ENCODE results near the gene SELENON.

Gene SELENON

DNA sequence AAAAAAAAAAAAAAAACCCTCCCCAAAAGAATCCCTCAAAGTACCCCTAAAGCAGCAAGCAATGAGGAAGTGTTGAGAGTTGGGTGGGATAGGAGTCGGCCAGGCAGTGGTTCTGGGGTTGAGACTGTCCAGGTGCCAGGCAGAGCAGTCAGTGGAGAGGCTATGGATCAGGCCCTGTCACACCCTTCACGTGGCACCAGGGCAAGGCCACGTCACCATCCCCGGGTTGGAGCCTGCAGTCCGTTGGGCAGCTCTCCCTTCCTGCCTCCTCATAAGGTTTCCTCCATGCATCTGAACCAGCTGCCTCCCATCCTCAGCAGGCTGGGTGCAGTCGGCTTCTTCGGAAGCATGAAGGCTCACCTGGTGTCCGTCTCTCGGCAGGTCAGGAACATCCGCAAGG is 36.5 kb upstream of the SELENON start:
- no peak overlapping the region for H3K9ac ChIP-seq (ENCODE audit: low read depth, low read length)
- H3K36me3 ChIP-seq (ENCODE audit: insufficient read depth, low read depth, low read length), result no peaks in the 10 kb centered on the region
- H3K9me3 ChIP-seq (ENCODE audit: insufficient read depth, low read depth, low read length), result no peaks in the 10 kb centered on the region
- H3K27ac ChIP-seq (ENCODE audit: low read length), result no peak overlapping the region
- H3K27me3 ChIP-seq (ENCODE audit: insufficient read depth, low read length), result no peaks in the 10 kb centered on the region
- no peaks in the 10 kb centered on the region for H3K4me1 ChIP-seq (ENCODE audit: insufficient read depth, low read length)
- H3K4me3 ChIP-seq (ENCODE audit: low read length), result no peak overlapping the region

DNA sequence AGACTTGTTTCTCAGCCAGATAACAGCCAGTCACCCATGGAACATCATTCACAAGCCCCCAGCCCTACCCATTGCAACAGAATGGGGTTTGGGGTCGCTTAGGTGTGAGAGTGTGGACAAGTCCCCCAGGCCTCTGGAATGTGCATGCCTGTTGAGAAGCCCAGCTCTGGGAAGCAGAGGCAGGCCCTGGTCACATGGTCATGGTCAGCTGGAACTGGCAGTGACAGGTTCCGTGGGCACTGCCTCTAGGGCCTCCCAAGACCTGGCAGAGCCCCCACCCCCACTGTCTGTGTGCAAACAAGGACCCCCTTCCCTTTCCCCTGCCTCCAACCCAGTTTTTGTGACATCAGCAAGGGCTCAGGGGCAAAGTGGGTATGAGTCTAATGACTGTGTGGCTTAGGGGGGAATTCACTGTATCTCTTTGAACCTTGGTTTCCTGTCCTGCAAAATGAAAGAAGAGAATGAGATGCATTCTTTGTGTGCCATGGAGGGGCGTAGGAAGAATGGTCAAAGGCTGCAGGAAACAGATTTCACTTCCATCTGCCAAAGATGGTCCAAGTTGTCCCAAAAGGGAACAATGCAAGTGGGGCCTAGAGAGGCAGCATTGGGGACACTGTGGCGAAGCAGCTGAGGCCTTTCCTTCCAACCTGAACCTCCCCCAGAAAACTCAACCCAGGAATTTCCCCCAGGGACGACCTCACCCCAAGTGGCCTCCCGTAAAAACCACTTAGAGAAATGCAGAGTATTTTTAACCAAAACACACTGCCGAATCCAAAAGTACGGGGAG is 34.7 kb upstream of the SELENON start:
- Histone ChIP-seq H3K27me3 (ENCODE audit: insufficient read depth, low read length) (no peaks in the 10 kb centered on the region), H3K4me3 (ENCODE audit: low read length) (no peak overlapping the region), H3K9me3 (ENCODE audit: insufficient read depth, low read depth, low read length) (no peaks in the 10 kb centered on the region), H3K9ac (ENCODE audit: low read depth, low read length) (0 out of 2 replicates have a peak overlapping the region, but pooled peaks have one; percentile 15), H3K4me1 (ENCODE audit: insufficient read depth, low read length) (no peaks in the 10 kb centered on the region), H3K27ac (ENCODE audit: low read length) (no peak overlapping the region), H3K36me3 (ENCODE audit: insufficient read depth, low read depth, low read length) (no peaks in the 10 kb centered on the region)

DNA sequence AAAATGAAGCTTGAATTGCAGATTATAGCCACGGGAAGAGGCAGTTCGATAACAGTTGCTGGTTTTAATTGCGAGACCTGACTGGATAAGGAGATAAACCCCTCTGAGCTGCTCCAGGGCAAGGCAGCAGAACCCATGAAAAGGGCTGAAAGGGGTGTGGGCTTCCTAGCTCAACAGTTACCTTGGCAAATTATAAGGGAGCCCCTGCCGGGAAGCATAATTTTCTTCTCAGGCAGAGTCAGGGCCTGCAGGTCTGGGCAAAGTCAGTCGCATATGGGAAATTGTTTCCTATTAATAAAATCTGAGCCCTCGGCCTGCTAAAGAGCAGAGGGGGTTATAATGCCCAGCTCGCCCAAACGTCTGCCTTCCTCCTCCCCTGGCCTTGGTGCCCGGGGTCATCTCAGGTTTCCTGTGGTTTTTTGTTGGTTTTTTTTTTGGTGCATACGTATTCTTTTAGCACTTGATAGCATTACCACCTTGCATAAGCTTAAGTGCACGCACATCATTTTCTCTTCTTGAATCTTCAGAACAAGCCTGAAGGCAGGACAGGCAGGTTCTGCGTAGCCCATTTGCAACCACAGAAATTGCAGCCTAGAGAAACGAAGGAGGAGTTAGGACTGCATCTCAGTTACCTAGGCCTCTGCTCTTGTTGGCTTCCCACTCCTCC is 33.9 kb upstream of the SELENON start:
- Histone ChIP-seq H3K36me3 (ENCODE audit: insufficient read depth, low read depth, low read length) (no peaks in the 10 kb centered on the region), H3K4me1 (ENCODE audit: insufficient read depth, low read length) (no peaks in the 10 kb centered on the region), H3K27me3 (ENCODE audit: insufficient read depth, low read length) (no peaks in the 10 kb centered on the region), H3K9ac (ENCODE audit: low read depth, low read length) (0 out of 2 replicates have a peak overlapping the region, but pooled peaks have one; percentile 15), H3K27ac (ENCODE audit: low read length) (no peak overlapping the region), H3K4me3 (ENCODE audit: low read length) (no peak overlapping the region), H3K9me3 (ENCODE audit: insufficient read depth, low read depth, low read length) (no peaks in the 10 kb centered on the region)

DNA sequence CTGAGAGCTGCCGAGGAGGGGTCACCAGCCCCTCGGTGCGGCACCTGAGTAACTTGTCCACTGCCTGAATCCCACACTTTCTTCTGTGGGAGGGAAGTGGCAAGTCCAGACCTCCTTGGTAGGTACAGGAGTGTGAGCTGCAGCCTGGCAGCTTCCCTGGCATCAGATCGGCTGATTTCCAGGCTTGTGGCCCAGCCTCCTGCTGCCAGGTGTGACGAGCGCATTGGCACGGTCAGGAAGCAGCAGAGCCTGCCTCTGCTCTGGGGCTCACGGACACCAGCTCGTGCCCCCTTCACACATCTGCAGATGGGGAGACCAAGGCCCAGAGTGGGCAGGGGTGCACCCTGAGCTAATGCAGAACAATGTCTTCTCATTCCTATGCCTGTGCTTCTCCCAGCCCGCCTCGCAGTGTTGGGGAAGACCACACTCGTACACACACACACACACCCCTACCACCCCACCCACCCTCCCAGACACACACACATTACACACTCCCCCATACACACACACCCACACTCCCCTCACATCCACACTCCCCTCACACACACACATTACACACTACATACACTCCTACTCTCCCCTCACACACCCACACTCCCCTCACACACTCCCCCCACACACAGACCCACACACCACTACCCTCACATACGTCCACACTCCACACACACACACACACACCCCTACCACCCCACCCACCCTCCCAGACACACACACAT is 33.1 kb upstream of the SELENON start:
- no peaks in the 10 kb centered on the region for H3K4me1 ChIP-seq (ENCODE audit: insufficient read depth, low read length)
- no peak overlapping the region for H3K4me3 ChIP-seq (ENCODE audit: low read length)
- H3K9ac ChIP-seq (ENCODE audit: low read depth, low read length), result no peak overlapping the region
- no peak overlapping the region for H3K27ac ChIP-seq (ENCODE audit: low read length)
- no peaks in the 10 kb centered on the region for H3K9me3 ChIP-seq (ENCODE audit: insufficient read depth, low read depth, low read length)
- H3K27me3 ChIP-seq (ENCODE audit: insufficient read depth, low read length), result no peaks in the 10 kb centered on the region
- no peaks in the 10 kb centered on the region for H3K36me3 ChIP-seq (ENCODE audit: insufficient read depth, low read depth, low read length)

DNA sequence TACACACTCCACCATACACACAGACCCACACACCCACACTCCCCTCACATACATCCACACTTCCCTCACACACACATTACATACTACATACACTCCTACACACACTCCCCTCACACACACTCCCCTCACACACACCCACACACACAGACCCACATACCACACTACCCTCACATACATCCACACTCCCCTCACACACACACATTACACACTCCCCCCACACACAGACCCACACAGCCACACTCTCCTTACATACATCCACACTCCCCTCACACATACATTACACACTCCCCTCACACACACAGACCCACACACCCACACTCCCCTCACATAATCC is 32.6 kb upstream of the SELENON start:
- no peak overlapping the region for H3K27ac ChIP-seq (ENCODE audit: low read length)
- H3K9me3 ChIP-seq (ENCODE audit: insufficient read depth, low read depth, low read length), result no peaks in the 10 kb centered on the region
- H3K4me3 ChIP-seq (ENCODE audit: low read length), result no peak overlapping the region
- no peaks in the 10 kb centered on the region for H3K4me1 ChIP-seq (ENCODE audit: insufficient read depth, low read length)
- H3K9ac ChIP-seq (ENCODE audit: low read depth, low read length), result no peak overlapping the region
- no peaks in the 10 kb centered on the region for H3K27me3 ChIP-seq (ENCODE audit: insufficient read depth, low read length)
- no peaks in the 10 kb centered on the region for H3K36me3 ChIP-seq (ENCODE audit: insufficient read depth, low read depth, low read length)

DNA sequence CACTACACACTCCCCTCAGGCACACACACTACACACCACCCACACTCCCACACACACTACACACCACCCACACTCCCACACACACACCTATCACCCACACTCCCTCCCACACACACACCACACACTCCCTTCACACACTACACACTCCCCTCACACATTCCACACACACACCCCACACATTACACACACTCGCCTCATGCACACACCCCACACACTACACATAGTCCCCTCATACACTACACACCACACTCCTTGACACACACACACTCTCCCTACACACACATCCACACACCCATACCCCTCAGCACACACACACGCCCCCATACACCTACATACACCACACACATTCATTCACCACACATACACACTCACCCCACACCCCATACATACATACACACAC is 31.0 kb upstream of the SELENON start:
- Histone ChIP-seq H3K27ac (ENCODE audit: low read length) (no peak overlapping the region), H3K9ac (ENCODE audit: low read depth, low read length) (no peak overlapping the region), H3K36me3 (ENCODE audit: insufficient read depth, low read depth, low read length) (no peaks in the 10 kb centered on the region), H3K9me3 (ENCODE audit: insufficient read depth, low read depth, low read length) (no peaks in the 10 kb centered on the region), H3K4me3 (ENCODE audit: low read length) (no peak overlapping the region), H3K4me1 (ENCODE audit: insufficient read depth, low read length) (no peaks in the 10 kb centered on the region), H3K27me3 (ENCODE audit: insufficient read depth, low read length) (no peaks in the 10 kb centered on the region)

DNA sequence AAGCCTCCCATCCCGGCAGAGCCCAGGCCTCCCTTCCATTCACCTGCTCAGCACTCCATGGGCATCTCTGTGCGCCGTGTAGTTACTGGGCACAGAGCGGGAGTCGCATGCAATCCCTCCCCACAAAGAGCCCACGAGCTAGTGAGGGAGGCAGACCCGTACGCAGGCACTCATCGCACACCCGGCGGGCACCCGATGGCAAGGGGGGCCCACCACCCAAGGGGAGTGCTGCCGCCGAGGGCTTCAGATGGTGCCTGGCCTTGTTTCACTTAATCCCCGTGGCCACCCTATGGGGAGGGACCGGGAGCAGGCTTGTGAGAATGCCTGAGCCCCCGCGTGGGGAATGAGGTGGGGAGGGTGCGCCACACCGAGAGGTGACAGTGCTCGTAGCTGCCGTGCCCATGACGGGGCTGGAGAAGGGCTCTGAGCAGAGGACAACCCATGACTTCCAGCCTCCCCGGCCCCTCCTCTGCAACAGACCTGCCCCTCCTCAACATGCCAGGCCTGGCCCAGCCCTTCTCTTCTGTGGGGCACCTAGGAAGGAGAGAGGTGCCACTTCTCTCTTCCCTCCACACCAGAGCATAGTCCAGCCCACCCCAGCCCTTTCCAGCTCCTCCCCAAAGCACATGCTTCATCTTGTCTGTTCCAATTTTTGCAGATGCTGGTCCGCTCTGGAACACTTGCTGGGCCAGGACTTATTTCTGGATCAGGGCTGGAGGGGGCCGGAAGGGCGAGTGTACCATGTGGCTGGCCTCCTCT is 30.2 kb upstream of the SELENON start:
- Histone ChIP-seq H3K4me1 (ENCODE audit: insufficient read depth, low read length) (no peaks in the 10 kb centered on the region), H3K4me3 (ENCODE audit: low read length) (no peak overlapping the region), H3K36me3 (ENCODE audit: insufficient read depth, low read depth, low read length) (no peaks in the 10 kb centered on the region), H3K9me3 (ENCODE audit: insufficient read depth, low read depth, low read length) (no peaks in the 10 kb centered on the region), H3K27ac (ENCODE audit: low read length) (no peak overlapping the region), H3K9ac (ENCODE audit: low read depth, low read length) (no peak overlapping the region), H3K27me3 (ENCODE audit: insufficient read depth, low read length) (no peaks in the 10 kb centered on the region)

DNA sequence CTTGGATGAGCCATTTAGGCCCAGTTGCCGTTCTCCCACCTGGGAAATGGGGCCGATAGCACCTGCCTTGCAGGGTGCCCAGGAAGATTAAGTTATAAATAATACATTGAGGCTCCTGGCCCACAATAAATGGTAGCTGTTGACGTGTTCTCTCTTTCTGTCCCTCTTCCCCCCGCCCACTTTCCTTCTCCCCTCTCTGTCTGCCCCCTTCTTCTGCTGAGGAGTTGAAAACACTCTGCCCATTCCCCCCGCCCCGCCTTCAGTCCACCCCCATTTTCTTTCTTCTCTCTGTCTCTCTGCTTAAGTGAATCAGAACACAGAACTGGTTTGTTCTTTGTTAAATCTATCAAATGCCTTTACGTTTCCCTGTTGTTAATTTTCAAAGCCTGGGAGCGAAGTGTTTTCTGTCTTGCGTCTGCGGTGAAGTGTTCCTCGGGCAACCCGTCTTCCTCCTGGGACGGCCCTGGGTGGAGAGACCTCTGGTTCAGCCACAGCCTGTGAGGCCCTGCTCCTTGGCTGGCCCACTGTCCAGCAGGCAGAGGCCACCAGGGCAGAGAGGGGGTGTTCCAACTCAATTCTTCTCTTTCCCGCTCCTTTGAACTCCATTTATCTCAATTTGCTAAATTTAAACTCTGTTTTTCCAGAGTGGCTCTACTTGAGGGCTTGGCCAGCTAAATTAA is 29.3 kb upstream of the SELENON start:
- Histone ChIP-seq H3K9me3 (ENCODE audit: insufficient read depth, low read depth, low read length) (no peaks in the 10 kb centered on the region), H3K9ac (ENCODE audit: low read depth, low read length) (no peak overlapping the region), H3K27ac (ENCODE audit: low read length) (no peak overlapping the region), H3K27me3 (ENCODE audit: insufficient read depth, low read length) (no peaks in the 10 kb centered on the region), H3K4me3 (ENCODE audit: low read length) (no peak overlapping the region), H3K36me3 (ENCODE audit: insufficient read depth, low read depth, low read length) (no peaks in the 10 kb centered on the region), H3K4me1 (ENCODE audit: insufficient read depth, low read length) (no peaks in the 10 kb centered on the region)

DNA sequence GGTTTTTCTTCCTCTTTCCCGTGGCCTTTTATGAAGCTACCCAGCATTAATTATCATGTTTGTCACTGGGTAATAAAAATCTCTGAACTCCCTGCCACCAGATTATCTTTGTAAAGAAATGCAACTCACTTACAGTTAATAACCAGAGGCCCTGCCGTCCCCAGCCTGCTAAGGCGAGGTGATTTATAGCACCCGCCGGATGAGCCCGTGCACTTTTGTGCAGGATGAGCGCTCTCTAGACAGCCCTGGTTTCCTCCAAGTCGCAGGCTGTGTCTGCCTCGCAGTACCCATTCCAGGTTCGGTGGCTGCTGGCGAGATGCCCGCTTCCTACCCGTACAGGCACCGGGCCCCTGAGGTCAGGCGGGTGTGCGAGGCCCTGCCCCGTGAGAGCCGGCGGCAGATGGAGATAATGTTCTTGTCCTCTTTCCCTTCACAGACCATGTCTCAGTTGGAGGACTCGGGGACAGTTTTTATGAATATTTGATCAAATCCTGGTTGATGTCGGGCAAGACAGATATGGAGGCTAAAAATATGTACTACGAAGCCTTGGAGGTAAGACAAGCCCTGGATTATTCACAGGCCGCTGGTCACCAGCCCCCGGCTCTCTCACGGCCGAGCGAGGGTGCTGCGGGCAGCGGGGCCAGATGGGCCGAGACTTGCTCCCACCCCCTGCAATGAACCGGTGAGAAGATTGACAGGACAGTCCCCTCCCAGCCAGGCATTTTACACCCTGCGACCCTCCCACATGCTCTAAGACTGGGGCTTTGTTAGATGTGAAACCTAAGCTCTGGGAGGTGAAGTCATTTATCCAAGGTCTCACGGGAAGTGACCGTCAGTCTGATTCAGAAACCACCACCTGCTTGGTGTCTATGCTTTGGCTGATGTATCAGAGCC is 28.5 kb upstream of the SELENON start:
- Histone ChIP-seq H3K4me1 (ENCODE audit: insufficient read depth, low read length) (no peaks in the 10 kb centered on the region), H3K9ac (ENCODE audit: low read depth, low read length) (no peak overlapping the region; the same call in 1 of the 2 replicates), H3K4me3 (ENCODE audit: low read length) (no peak overlapping the region), H3K27me3 (ENCODE audit: insufficient read depth, low read length) (no peaks in the 10 kb centered on the region), H3K36me3 (ENCODE audit: insufficient read depth, low read depth, low read length) (no peaks in the 10 kb centered on the region), H3K9me3 (ENCODE audit: insufficient read depth, low read depth, low read length) (no peaks in the 10 kb centered on the region), H3K27ac (ENCODE audit: low read length) (no peak overlapping the region)

DNA sequence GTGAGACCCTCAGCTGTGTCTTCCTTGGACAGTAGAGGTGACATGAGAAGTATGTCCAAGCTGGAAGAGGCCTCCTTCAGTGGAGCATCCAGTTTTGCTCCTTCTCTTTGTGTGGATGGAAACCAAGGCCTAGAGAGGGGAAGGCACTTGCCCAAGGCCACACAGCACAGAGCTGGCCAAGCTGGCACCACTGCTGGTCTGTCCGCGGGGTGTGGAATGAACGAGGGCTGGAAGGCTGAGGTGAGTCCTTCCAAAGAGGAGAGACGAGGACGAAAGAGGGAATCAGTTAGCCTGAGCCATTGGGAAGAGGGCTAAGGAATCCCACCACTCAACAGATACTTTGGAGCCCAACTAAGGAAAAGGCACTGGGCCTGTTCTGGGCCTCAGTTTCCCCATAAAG is 27.8 kb upstream of the SELENON start:
- H3K9ac ChIP-seq (ENCODE audit: low read depth, low read length), result no peak overlapping the region; the same call in 1 of the 2 replicates
- no peaks in the 10 kb centered on the region for H3K4me1 ChIP-seq (ENCODE audit: insufficient read depth, low read length)
- no peak overlapping the region for H3K4me3 ChIP-seq (ENCODE audit: low read length)
- H3K9me3 ChIP-seq (ENCODE audit: insufficient read depth, low read depth, low read length), result no peaks in the 10 kb centered on the region
- no peaks in the 10 kb centered on the region for H3K27me3 ChIP-seq (ENCODE audit: insufficient read depth, low read length)
- H3K27ac ChIP-seq (ENCODE audit: low read length), result no peak overlapping the region
- H3K36me3 ChIP-seq (ENCODE audit: insufficient read depth, low read depth, low read length), result no peaks in the 10 kb centered on the region
